Neuronal stem cell (in vitro differentiated cells): ENCODE measurements around the gene CHCHD4.

Experiments
- DNase-seq: peaks from one replicate; pipeline ENCODE4 v3.0.0-alpha.2; 2013; ENCODE audit warnings: low spot score
- H2AFZ ChIP-seq: one replicate; pipeline ENCODE4 v1.6.1; 2013; ENCODE audit warnings: mild to moderate bottlenecking, low read length, inconsistent platforms
- H2AK5ac ChIP-seq: 2 replicates; pipeline ENCODE4 v1.6.1; 2013; ENCODE audit warnings: low read depth, mild to moderate bottlenecking, inconsistent platforms, low read length, moderate library complexity, mixed read lengths
- H2BK120ac ChIP-seq: 2 replicates; pipeline ENCODE4 v1.6.1; 2013; ENCODE audit warnings: low read depth, mild to moderate bottlenecking, inconsistent platforms, low read length, moderate library complexity, mixed read lengths
- H2BK12ac ChIP-seq: one replicate; pipeline ENCODE4 v1.6.1; 2013; ENCODE audit warnings: low read length, inconsistent platforms
- H2BK15ac ChIP-seq: 2 replicates; pipeline ENCODE4 v1.6.1; 2013; ENCODE audit warnings: mild to moderate bottlenecking, low read length, inconsistent platforms, mixed read lengths
- H2BK5ac ChIP-seq: one replicate; pipeline ENCODE4 v1.6.1; 2013; ENCODE audit warnings: inconsistent platforms, mild to moderate bottlenecking, low read length, moderate library complexity
- H3K14ac ChIP-seq: one replicate; pipeline ENCODE4 v1.6.1; 2013; ENCODE audit warnings: low read length, inconsistent platforms
- H3K18ac ChIP-seq: 2 replicates; pipeline ENCODE4 v1.6.1; 2013; ENCODE audit warnings: low read length, inconsistent platforms
- H3K23ac ChIP-seq: 2 replicates; pipeline ENCODE4 v1.6.1; 2013; ENCODE audit warnings: low read depth, mild to moderate bottlenecking, mixed read lengths, low read length, inconsistent platforms; ENCODE audit not compliant: poor library complexity
- H3K27ac ChIP-seq: replicated peaks from 3 replicates; pipeline ENCODE4 v1.5.1; 2013; ENCODE audit warnings: low read length, inconsistent platforms
- H3K27me3 ChIP-seq, 3 experiments: 2 replicates each; pipeline ENCODE4 v1.6.1; 2013; ENCODE audit warnings: low read length in 3 of 3, mild to moderate bottlenecking in 2 of 3, inconsistent platforms in 1 of 3, low read depth in 1 of 3, mixed read lengths in 1 of 3, moderate library complexity in 1 of 3; ENCODE audit not compliant: control insufficient read depth in 3 of 3, insufficient read depth in 3 of 3
- H3K36me3 ChIP-seq, 2 donors: replicated peaks in 1 of 2; 2 replicates each; pipeline ENCODE4 v1.6.1; 2013; ENCODE audit warnings: low read length in 2 of 2; ENCODE audit not compliant: control insufficient read depth in 2 of 2, insufficient read depth in 2 of 2
- H3K4ac ChIP-seq: 2 replicates; pipeline ENCODE4 v1.6.1; 2013; ENCODE audit warnings: inconsistent platforms, mild to moderate bottlenecking, low read length, moderate library complexity
- H3K4me1 ChIP-seq, 2 donors: 1 replicate in 1 of 2; 2 replicates in 1 of 2; pipeline ENCODE4 v1.6.1; 2013; ENCODE audit warnings: low read length in 2 of 2, low read depth in 1 of 2; ENCODE audit not compliant: control insufficient read depth in 2 of 2, insufficient read depth in 1 of 2
- H3K4me2 ChIP-seq: one replicate; pipeline ENCODE4 v1.6.1; 2013; ENCODE audit warnings: mild to moderate bottlenecking, low read length, inconsistent platforms; ENCODE audit not compliant: insufficient read depth, poor library complexity, severe bottlenecking
- H3K4me3 ChIP-seq, 2 donors: 2 replicates each; pipeline ENCODE4 v1.5.1; 2013; ENCODE audit warnings: low read length in 2 of 2, mild to moderate bottlenecking in 2 of 2, inconsistent platforms in 1 of 2, moderate library complexity in 1 of 2
- H3K79me1 ChIP-seq: one replicate; pipeline ENCODE4 v1.6.1; 2013; ENCODE audit warnings: low read depth, mild to moderate bottlenecking, inconsistent platforms, low read length, moderate library complexity
- H3K9ac ChIP-seq: one replicate; pipeline ENCODE4 v1.6.1; 2013; ENCODE audit warnings: mild to moderate bottlenecking, low read depth, low read length, inconsistent platforms; ENCODE audit not compliant: poor library complexity
- H3K9me3 ChIP-seq, 2 donors: replicated peaks in 1 of 2; 2 replicates each; pipeline versions ENCODE3 to v1.6.1; 2013; ENCODE audit warnings: low read length in 2 of 2, mild to moderate bottlenecking in 2 of 2, inconsistent platforms in 1 of 2, low read depth in 1 of 2, mixed read lengths in 1 of 2, moderate library complexity in 1 of 2; ENCODE audit not compliant: control insufficient read depth in 2 of 2, insufficient read depth in 1 of 2
- H4K8ac ChIP-seq: one replicate; pipeline ENCODE4 v1.6.1; 2013; ENCODE audit warnings: low read depth, mild to moderate bottlenecking, inconsistent platforms, low read length, moderate library complexity
- H4K91ac ChIP-seq: one replicate; pipeline ENCODE4 v1.6.1; 2013; ENCODE audit warnings: low read length, low read depth, mild to moderate bottlenecking, inconsistent platforms; ENCODE audit not compliant: poor library complexity
- WGBS, 2 donors: extraction: QIAGEN DNeasy Blood & Tissue Kit; methylation state at CpG; one replicate each; pipeline ENCODE4 v1.1.7; 2013; ENCODE audit warnings: missing lambda C conversion rate in 2 of 2, mixed read lengths in 1 of 2; ENCODE audit not compliant: insufficient read length in 2 of 2, insufficient replicate concordance in 1 of 2; ENCODE audit errors: extremely low coverage in 2 of 2; 5-methylcytosine and 5-hydroxymethylcytosine counted together

CHCHD4 gene

GRCh38 chr3:14146381-14147065, 21.9 kb upstream of the CHCHD4 start:
- H2BK15ac ChIP-seq = no peak overlapping the region
- peaks cover 7 to 18% of the 10 kb centered on the region in 2 donors for H3K4me1 ChIP-seq
- no peak overlapping the region for H3K4ac ChIP-seq
- H4K91ac ChIP-seq = no peak overlapping the region
- H3K4me2 ChIP-seq = no peak overlapping the region
- no peak overlapping the region for H4K8ac ChIP-seq
- H3K14ac ChIP-seq = no peak overlapping the region
- H3K9me3 ChIP-seq = no peaks in the 10 kb centered on the region
- H3K27ac ChIP-seq = no peak overlapping the region
- H3K36me3 ChIP-seq = peaks cover 22 to 83% of the 10 kb centered on the region in 2 donors
- H2BK5ac ChIP-seq = peak overlapping the region; percentile 47
- no peak overlapping the region for H3K4me3 ChIP-seq
- H2BK120ac ChIP-seq = peak overlapping the region; percentile 6
- H3K23ac ChIP-seq = no peak overlapping the region
- DNase-seq = no peak
- H2AK5ac ChIP-seq = no peak overlapping the region
- H2BK12ac ChIP-seq = no peak overlapping the region
- H3K79me1 ChIP-seq = no peaks in the 10 kb centered on the region
- H3K27me3 ChIP-seq = no peaks in the 10 kb centered on the region
- no CpG with 5 or more reads among the region's 10 CpGs for WGBS, 2 donors
- H3K9ac ChIP-seq = peak overlapping the region; percentile 78
- no peak overlapping the region for H3K18ac ChIP-seq
- no peak overlapping the region for H2AFZ ChIP-seq

DNA sequence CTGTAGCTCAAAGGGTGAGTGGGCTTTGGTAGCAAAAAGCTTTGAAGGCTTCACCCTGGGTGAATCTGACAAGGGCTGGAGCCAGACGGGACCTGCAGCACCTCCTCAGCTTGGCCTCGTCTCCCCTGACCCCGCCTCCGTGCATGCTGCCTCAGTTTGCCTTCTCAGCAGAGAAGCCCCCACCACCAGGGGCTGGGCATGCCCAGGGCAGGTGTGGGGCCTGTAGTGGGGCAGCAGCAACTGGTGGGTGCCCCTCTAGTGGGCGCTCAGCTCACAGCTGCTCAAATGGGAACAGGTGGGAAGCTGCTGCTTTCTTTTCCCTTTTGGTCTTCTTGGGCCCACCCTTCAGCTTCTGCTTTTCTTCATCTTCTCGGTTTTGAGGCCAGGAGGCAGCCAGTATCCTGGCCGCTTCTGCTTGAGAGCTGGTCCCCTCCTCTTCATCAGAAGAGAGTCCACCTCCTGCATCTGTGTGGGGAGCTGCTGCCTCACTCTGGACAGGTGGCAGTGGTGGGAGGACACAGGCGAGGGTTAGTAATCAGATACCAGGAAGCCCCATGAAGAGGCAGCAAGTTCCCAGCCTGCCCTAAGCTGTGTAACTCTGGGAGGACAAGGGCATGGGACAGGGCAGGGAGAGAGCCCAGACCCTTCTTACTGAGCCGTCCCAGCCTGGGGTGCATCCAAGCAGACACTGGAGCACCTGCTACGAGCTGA, 21.2 kb upstream of the CHCHD4 start:
- Histone ChIP-seq H3K27me3 (no peaks in the 10 kb centered on the region), H3K4me2 (no peak overlapping the region), H2BK12ac (no peak overlapping the region), H3K4ac (no peak overlapping the region), H3K79me1 (no peaks in the 10 kb centered on the region), H3K27ac (no peak overlapping the region), H3K9ac (peak overlapping the region; percentile 78), H3K18ac (peak overlapping the region; percentile 24), H3K4me3 (no peak overlapping the region), H2AK5ac (no peak overlapping the region), H4K91ac (no peak overlapping the region), H3K36me3 (peaks cover 22 to 85% of the 10 kb centered on the region in 2 donors), H3K4me1 (peaks cover 7 to 18% of the 10 kb centered on the region in 2 donors), H2BK120ac (peak overlapping the region; percentile 6), H2BK15ac (no peak overlapping the region), H4K8ac (no peak overlapping the region), H3K9me3 (no peaks in the 10 kb centered on the region), H2BK5ac (no peak overlapping the region), H3K14ac (no peak overlapping the region), H2AFZ (no peak overlapping the region), H3K23ac (no peak overlapping the region)
- DNase-seq = no peak
- no CpG with 5 or more reads among the region's 10 CpGs for WGBS, 2 donors

DNA sequence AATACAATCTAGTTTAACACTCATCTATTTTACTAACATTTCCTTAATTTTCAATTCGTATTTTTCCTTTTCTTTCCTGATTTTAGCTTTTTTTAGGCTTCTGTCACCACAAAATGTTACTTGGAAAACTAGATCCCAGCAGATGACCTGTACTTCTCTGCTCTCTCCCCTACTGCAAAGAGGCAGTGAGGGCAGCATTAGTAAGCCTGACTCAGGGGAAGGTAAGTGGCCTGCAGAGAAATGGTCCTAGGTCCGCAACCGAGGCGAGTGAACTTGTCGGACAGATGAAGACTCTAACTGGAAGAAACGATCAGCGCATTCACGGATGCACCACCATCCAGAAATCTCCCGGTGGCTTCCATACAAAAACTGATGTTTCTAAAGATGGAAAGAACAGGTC, 20.6 kb upstream of the CHCHD4 start:
- H3K9me3 ChIP-seq = no peaks in the 10 kb centered on the region
- no peaks in the 10 kb centered on the region for H3K27me3 ChIP-seq
- H3K36me3 ChIP-seq = peaks cover 22 to 84% of the 10 kb centered on the region in 2 donors
- H3K79me1 ChIP-seq = no peaks in the 10 kb centered on the region
- H3K14ac ChIP-seq = no peak overlapping the region
- H3K23ac ChIP-seq = no peak overlapping the region
- DNase-seq = no peak
- no peak overlapping the region for H2BK12ac ChIP-seq
- H2AFZ ChIP-seq = no peak overlapping the region
- H3K9ac ChIP-seq = no peak overlapping the region
- no peak overlapping the region for H2BK5ac ChIP-seq
- no peak overlapping the region for H3K18ac ChIP-seq
- no peak overlapping the region for H2BK15ac ChIP-seq
- no peak overlapping the region for H3K4me2 ChIP-seq
- no peak overlapping the region for H2AK5ac ChIP-seq
- 100% methylated on average over 1 of the region's 9 CpGs; no CpG with 5 or more reads in 1 of the 2 donors for WGBS, 2 donors
- H4K8ac ChIP-seq = no peak overlapping the region
- no peak overlapping the region for H3K4ac ChIP-seq
- H3K4me3 ChIP-seq = no peak overlapping the region
- no peak overlapping the region for H4K91ac ChIP-seq
- peaks cover 7 to 18% of the 10 kb centered on the region in 2 donors for H3K4me1 ChIP-seq
- H2BK120ac ChIP-seq = no peak overlapping the region
- H3K27ac ChIP-seq = no peak overlapping the region

GRCh38 chr3:14144423-14145075, 19.9 kb upstream of the CHCHD4 start:
- peak overlapping the region; percentile 56 for H3K27ac ChIP-seq
- H3K36me3 ChIP-seq = peaks cover 22 to 85% of the 10 kb centered on the region in 2 donors

More at GRCh38 chr3:14144423-14145075, 19.9 kb upstream of the CHCHD4 start:
- H3K4me2 ChIP-seq = no peak overlapping the region
- peaks cover 7 to 18% of the 10 kb centered on the region in 2 donors for H3K4me1 ChIP-seq
- H3K4me3 ChIP-seq = no peak overlapping the region
- no peaks in the 10 kb centered on the region for H3K9me3 ChIP-seq
- no peak overlapping the region for H3K9ac ChIP-seq
- H4K8ac ChIP-seq = no peak overlapping the region
- no peak overlapping the region for H2AFZ ChIP-seq
- no peak overlapping the region for H2BK120ac ChIP-seq
- peak; percentile 51 for DNase-seq
- H3K18ac ChIP-seq = no peak overlapping the region
- H3K79me1 ChIP-seq = no peaks in the 10 kb centered on the region
- H2BK5ac ChIP-seq = no peak overlapping the region
- H3K14ac ChIP-seq = no peak overlapping the region
- no CpG with 5 or more reads among the region's 7 CpGs for WGBS, 2 donors
- H2BK12ac ChIP-seq = no peak overlapping the region
- H3K27me3 ChIP-seq = no peaks in the 10 kb centered on the region
- no peak overlapping the region for H2AK5ac ChIP-seq
- no peak overlapping the region for H3K4ac ChIP-seq
- H2BK15ac ChIP-seq = no peak overlapping the region
- H4K91ac ChIP-seq = no peak overlapping the region
- H3K23ac ChIP-seq = no peak overlapping the region
